OCI-LY1 (cell line): ENCODE results near the gene SEMA6B.

Source experiments
- H2AFZ ChIP-seq: fragments of 200-600 bp; sonication (generic), shearing (Covaris generic); 2 replicates; pipeline ENCODE4 v1.6.0; 2014; ENCODE audit warnings: antibody characterized with exemption, mild to moderate bottlenecking, low read length
- H3F3A ChIP-seq: fragments of 200-600 bp; sonication (generic), shearing (Covaris generic); 2 replicates; pipeline ENCODE4 v1.6.0; 2014; ENCODE audit warnings: mild to moderate bottlenecking, antibody characterized with exemption, low read length, moderate library complexity; ENCODE audit not compliant: insufficient read depth
- H3K27ac ChIP-seq: fragments of 200-600 bp; sonication (generic); 2 replicates; pipeline ENCODE4 v1.5.1; 2014; ENCODE audit warnings: low read length, mixed run types, mild to moderate bottlenecking, low read depth; ENCODE audit not compliant: poor library complexity, severe bottlenecking
- H3K27me3 ChIP-seq: fragments of 200-600 bp; sonication (generic); 2 replicates; pipeline ENCODE4 v1.6.0; 2014; ENCODE audit warnings: antibody characterized with exemption, mild to moderate bottlenecking, low read length, moderate library complexity; ENCODE audit not compliant: insufficient read depth
- H3K36me3 ChIP-seq: fragments of 200-600 bp; sonication (generic); 2 replicates; pipeline ENCODE4 v1.6.1; 2014; ENCODE audit warnings: mild to moderate bottlenecking, antibody characterized with exemption, low read length, moderate library complexity, mixed read lengths; ENCODE audit not compliant: insufficient read depth
- H3K4me1 ChIP-seq: fragments of 200-600 bp; sonication (generic); 2 replicates; pipeline ENCODE4 v1.5.1; 2014; ENCODE audit warnings: mild to moderate bottlenecking, low read length, moderate library complexity; ENCODE audit not compliant: insufficient read depth, severe bottlenecking
- H3K4me2 ChIP-seq: fragments of 200-600 bp; sonication (generic), shearing (Covaris generic); 2 replicates; pipeline ENCODE4 v1.6.1; 2014; ENCODE audit warnings: low read length
- H3K4me3 ChIP-seq: fragments of 200-600 bp; sonication (generic); 2 replicates; pipeline ENCODE4 v1.5.1; 2014; ENCODE audit warnings: low read length, low read depth, mild to moderate bottlenecking, mixed read lengths; ENCODE audit not compliant: poor library complexity, severe bottlenecking
- H3K79me2 ChIP-seq: fragments of 200-600 bp; shearing (Covaris generic); 2 replicates; pipeline ENCODE4 v1.6.1; 2016; ENCODE audit warnings: mixed run types, low read length, mixed read lengths; ENCODE audit not compliant: insufficient read depth
- H3K9ac ChIP-seq: fragments of 200-600 bp; sonication (generic), shearing (Covaris generic); 2 replicates; pipeline ENCODE4 v1.6.1; 2014; ENCODE audit warnings: mild to moderate bottlenecking, low read length, mixed read lengths
- H3K9me2 ChIP-seq: fragments of 200-600 bp; sonication (generic), shearing (Covaris generic); 2 replicates; pipeline ENCODE4 v1.6.1; 2014; ENCODE audit warnings: low read depth, mild to moderate bottlenecking, low read length, mixed read lengths
- H3K9me3 ChIP-seq: fragments of 200-600 bp; shearing (Covaris generic); 2 replicates; pipeline ENCODE4 v1.6.1; 2014; ENCODE audit warnings: low read length, mixed read lengths
- H4K20me1 ChIP-seq: fragments of 200-600 bp; sonication (generic), shearing (Covaris generic); 2 replicates; pipeline ENCODE4 v1.6.0; 2016; ENCODE audit warnings: mild to moderate bottlenecking, low read length; ENCODE audit not compliant: insufficient read depth
- CTCF ChIP-seq: fragments of 200-600 bp; sonication (generic), shearing (Covaris generic); IDR thresholded peaks from 2 replicates; pipeline ENCODE4 v1.5.1; 2017; ENCODE audit warnings: mild to moderate bottlenecking, antibody characterized with exemption, low read length, moderate library complexity, mixed read lengths
- EZH2 ChIP-seq: fragments of 200-600 bp; sonication (generic), shearing (Covaris generic); IDR thresholded peaks from 2 replicates; pipeline ENCODE4 v1.8.0; 2017; ENCODE audit warnings: borderline replicate concordance, mixed run types, mild to moderate bottlenecking, antibody characterized with exemption, low read length, moderate library complexity, mixed read lengths

SEMA6B gene

GRCh38 chr19:4501691-4502090, 57.8 kb downstream of the SEMA6B start:
- H2AFZ ChIP-seq, result no peak overlapping the region
- H3K4me1 ChIP-seq, result no peaks in the 10 kb centered on the region
- no peaks in the 10 kb centered on the region for H3K9me2 ChIP-seq
- no peaks in the 10 kb centered on the region for H3K27me3 ChIP-seq
- H3F3A ChIP-seq, result no peaks in the 10 kb centered on the region
- no peak for TF ChIP-seq EZH2
- no peak for TF ChIP-seq CTCF
- H3K36me3 ChIP-seq, result peaks cover 28% of the 10 kb centered on the region
- no peaks in the 10 kb centered on the region for H3K9me3 ChIP-seq
- no peaks in the 10 kb centered on the region for H4K20me1 ChIP-seq
- no peak overlapping the region for H3K4me2 ChIP-seq
- H3K4me3 ChIP-seq, result no peak overlapping the region
- no peak overlapping the region for H3K9ac ChIP-seq
- no peak overlapping the region for H3K27ac ChIP-seq
- H3K79me2 ChIP-seq, result no peaks in the 10 kb centered on the region

GRCh38 chr19:4500841-4501591, 58.5 kb downstream of the SEMA6B start:
- Histone ChIP-seq H4K20me1 (no peaks in the 10 kb centered on the region), H3K79me2 (no peaks in the 10 kb centered on the region), H2AFZ (no peak overlapping the region), H3K4me3 (no peak overlapping the region), H3K27ac (no peak overlapping the region), H3F3A (no peaks in the 10 kb centered on the region), H3K4me2 (no peak overlapping the region), H3K9ac (no peak overlapping the region), H3K36me3 (peaks cover 35% of the 10 kb centered on the region), H3K9me2 (no peaks in the 10 kb centered on the region), H3K27me3 (no peaks in the 10 kb centered on the region), H3K9me3 (no peaks in the 10 kb centered on the region), H3K4me1 (no peaks in the 10 kb centered on the region)
- TF ChIP-seq CTCF (no peak), EZH2 (no peak)

GRCh38 chr19:4499855-4500254, 59.6 kb downstream of the SEMA6B start:
- Histone ChIP-seq H2AFZ (no peak overlapping the region), H3K4me2 (no peak overlapping the region), H3K79me2 (no peaks in the 10 kb centered on the region), H3K4me3 (no peak overlapping the region), H3K27me3 (no peaks in the 10 kb centered on the region), H3K9ac (no peak overlapping the region), H3K9me3 (no peaks in the 10 kb centered on the region), H3K27ac (no peak overlapping the region), H4K20me1 (no peaks in the 10 kb centered on the region), H3F3A (no peaks in the 10 kb centered on the region), H3K4me1 (no peaks in the 10 kb centered on the region), H3K36me3 (peaks cover 35% of the 10 kb centered on the region), H3K9me2 (no peaks in the 10 kb centered on the region)
- no peak for TF ChIP-seq CTCF
- no peak for TF ChIP-seq EZH2
